Measurements from ENCODE around the gene HAO2. TPM values are rescaled to one million over a fixed set of nuclear protein-coding genes. Genes with fewer than 3 reads are reported as not detected.

The HAO2 gene
- polyA plus RNA-seq, 1 experiment = not detected

- Histone ChIP-seq H3K27me3 (ENCODE audit: control insufficient read depth, insufficient read depth, low read length) (no peaks in the 10 kb centered on the region), H3K27ac (ENCODE audit: low read depth, low read length) (no peak within 1 kb of the TSS), H3K9me3 (ENCODE audit: control insufficient read depth, insufficient read depth, low read length) (no peaks in the 10 kb centered on the region), H3K4me3 (ENCODE audit: low read depth, low read length) (no peak within 1 kb of the TSS)
- ChIA-PET POLR2A (no interaction called here), CTCF (no interaction called here)
- DNase-seq (ENCODE audit: low read depth, low spot score) = no peak
- TF ChIP-seq CTCF (IDR thresholded peaks at IDR 0.05; ENCODE audit: low read depth, low read length) = no peak
Measured at GRCh38 chr1:119414950-119415349, 46.4 kb downstream of the HAO2 start, which contains the start of gene HSD3B2. Gene HSD3B2, plus strand, starts transcription at chr1:119415150. Its CDS starts 270 bp downstream, at chr1:119415420.

GRCh38 chr1:119416006-119416640, 47.5 kb downstream of the HAO2 start:
- no peak overlapping the region for H3K4me3 ChIP-seq (ENCODE audit: low read depth, low read length)
- DNase-seq (ENCODE audit: low read depth, low spot score) = no peak
- TF ChIP-seq CTCF (IDR thresholded peaks at IDR 0.05; ENCODE audit: low read depth, low read length) = no peak
- H3K9me3 ChIP-seq (ENCODE audit: control insufficient read depth, insufficient read depth, low read length) = no peaks in the 10 kb centered on the region
- ChIA-PET CTCF (no interaction called here), POLR2A (no interaction called here)
- H3K27me3 ChIP-seq (ENCODE audit: control insufficient read depth, insufficient read depth, low read length) = no peaks in the 10 kb centered on the region
- H3K27ac ChIP-seq (ENCODE audit: low read depth, low read length) = no peak overlapping the region

- CTCF ChIA-PET = no interaction called here
- H3K9me3 ChIP-seq (ENCODE audit: control insufficient read depth, insufficient read depth, low read length) = no peaks in the 10 kb centered on the region
- H3K27ac ChIP-seq (ENCODE audit: low read depth, low read length) = no peak overlapping the region
- no peak for DNase-seq (ENCODE audit: low read depth, low spot score)
- H3K27me3 ChIP-seq (ENCODE audit: control insufficient read depth, insufficient read depth, low read length) = no peaks in the 10 kb centered on the region
- POLR2A ChIA-PET = no interaction called here
- no peak for TF ChIP-seq CTCF (IDR thresholded peaks at IDR 0.05; ENCODE audit: low read depth, low read length)
- H3K4me3 ChIP-seq (ENCODE audit: low read depth, low read length) = no peak overlapping the region
Measured at GRCh38 chr1:119419109-119419508, 50.5 kb downstream of the HAO2 start.

- ChIA-PET CTCF (no interaction called here), POLR2A (no interaction called here)
- no peaks in the 10 kb centered on the region for H3K27me3 ChIP-seq (ENCODE audit: control insufficient read depth, insufficient read depth, low read length)
- TF ChIP-seq CTCF (IDR thresholded peaks at IDR 0.05; ENCODE audit: low read depth, low read length) = no peak
- H3K4me3 ChIP-seq (ENCODE audit: low read depth, low read length) = no peak overlapping the region
- no peak for DNase-seq (ENCODE audit: low read depth, low spot score)
- H3K9me3 ChIP-seq (ENCODE audit: control insufficient read depth, insufficient read depth, low read length) = no peaks in the 10 kb centered on the region
- H3K27ac ChIP-seq (ENCODE audit: low read depth, low read length) = no peak overlapping the region
Measured at GRCh38 chr1:119420638-119421037, 52.1 kb downstream of the HAO2 start.

- no peaks in the 10 kb centered on the region for H3K9me3 ChIP-seq (ENCODE audit: control insufficient read depth, insufficient read depth, low read length)
- no peak for TF ChIP-seq CTCF (IDR thresholded peaks at IDR 0.05; ENCODE audit: low read depth, low read length)
- no peaks in the 10 kb centered on the region for H3K27me3 ChIP-seq (ENCODE audit: control insufficient read depth, insufficient read depth, low read length)
- POLR2A ChIA-PET = no interaction called here
- no peak overlapping the region for H3K27ac ChIP-seq (ENCODE audit: low read depth, low read length)
- H3K4me3 ChIP-seq (ENCODE audit: low read depth, low read length) = no peak overlapping the region
- CTCF ChIA-PET = no interaction called here
- no peak for DNase-seq (ENCODE audit: low read depth, low spot score)
Measured at GRCh38 chr1:119422631-119423030, 54.0 kb downstream of the HAO2 start.

All from AG04450 (cell line).